ENCODE measurements around the gene AGAP6.
"Not testable (repeated sequence)": the region's sequence is repeated elsewhere in the genome, so short reads cannot be mapped to it uniquely, and the experiment has no call there.

DNA sequence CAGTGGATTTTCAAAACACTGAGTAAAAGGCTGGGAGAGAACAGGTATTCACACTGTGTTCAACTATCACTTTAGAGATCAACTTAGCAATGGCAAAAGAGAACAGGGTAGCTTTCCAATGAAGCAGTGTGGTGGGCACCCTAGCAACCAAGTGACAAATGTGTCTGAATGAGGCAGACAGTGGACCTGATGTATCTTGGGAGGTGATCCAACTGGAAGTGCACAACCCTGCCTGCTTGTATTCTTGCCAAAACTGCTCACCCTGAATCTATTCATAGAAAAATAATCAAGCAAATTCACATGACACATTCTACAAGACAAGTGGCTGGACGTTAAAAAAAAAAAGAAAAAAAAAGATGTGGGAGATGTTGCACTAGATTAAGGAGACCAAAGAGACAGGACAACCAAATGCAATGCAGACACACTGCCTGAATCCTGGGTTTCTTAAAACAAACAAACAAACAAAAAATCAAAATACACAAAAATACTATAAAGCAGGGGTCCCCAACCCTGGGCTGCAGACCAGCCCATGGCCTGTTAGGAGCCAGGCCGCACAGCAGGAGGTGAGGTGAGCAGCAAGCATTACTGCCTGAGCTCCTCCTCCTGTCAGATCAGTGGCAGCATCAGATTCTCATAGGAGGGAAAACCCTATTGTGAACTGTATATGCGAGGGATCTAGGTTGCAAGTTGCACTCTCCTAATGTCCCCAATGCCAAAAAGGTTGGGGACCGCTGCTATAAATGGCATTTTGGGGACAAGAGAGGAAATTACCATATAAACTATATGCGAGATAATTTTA is 67.5 kb downstream of the AGAP6 start:
- not testable (repeated sequence) for TF ChIP-seq REST (IDR thresholded peaks at IDR 0.05; ENCODE audit: unreplicated experiment); CTCF (conservative IDR thresholded peaks at IDR 0.05; ENCODE audit: low read depth in 2 of 2); POLR2AphosphoS5 (IDR thresholded peaks at IDR 0.05; ENCODE audit: low read depth); EZH2 (IDR thresholded peaks at IDR 0.05; ENCODE audit: low read depth, unreplicated experiment); ZNF331 (CRISPR knock-in tag; IDR thresholded peaks at IDR 0.05; ENCODE audit: low read depth); EZH2phosphoT487 (IDR thresholded peaks at IDR 0.05; ENCODE audit: unreplicated experiment); CREB1 (CRISPR knock-in tag; IDR thresholded peaks at IDR 0.05; ENCODE audit: low read depth); NANOG (IDR thresholded peaks at IDR 0.05; ENCODE audit: borderline replicate concordance); ETS1 (IDR thresholded peaks at IDR 0.05); JUNB (IDR thresholded peaks at IDR 0.05; ENCODE audit: unreplicated experiment); STAT1 (IDR thresholded peaks at IDR 0.05; ENCODE audit: unreplicated experiment); ZNF114 (CRISPR knock-in tag; IDR thresholded peaks at IDR 0.05); ZNF462 (CRISPR knock-in tag; IDR thresholded peaks at IDR 0.05)
